ENCODE measurements around the gene NOL4L. TPM values are rescaled to one million over a fixed set of nuclear protein-coding genes. Genes with fewer than 3 reads are reported as not detected.

The NOL4L gene
- total RNA-seq, 4 donors from 2014 or later, result 2.6 to 12.8 (median 6.4) TPM

GRCh38 chr20:32585586-32586127, 524 bp upstream of the NOL4L start:
- peaks cover 29% of the 10 kb centered on the region for H3K4me1 ChIP-seq
- TF ChIP-seq CTCF (IDR thresholded peaks at IDR 0.05) (no peak), POLR2AphosphoS5 (IDR thresholded peaks at IDR 0.05) (no peak), POLR2A (IDR thresholded peaks at IDR 0.05) (no peak), EP300 (IDR thresholded peaks at IDR 0.05) (no peak)
- no peak overlapping the region for H3K27ac ChIP-seq
- H3K4me3 ChIP-seq, result peak overlapping the region; percentile 58
- no peak for DNase-seq (ENCODE audit: low spot score in 2 of 2)
- WGBS, result 12% methylated on average over 21 of the region's 32 CpGs
- H3K9me3 ChIP-seq, result no peaks in the 10 kb centered on the region
- H3K27me3 ChIP-seq, result peaks cover 58% of the 10 kb centered on the region
- H3K36me3 ChIP-seq, result no peaks in the 10 kb centered on the region

GRCh38 chr20:32583581-32584070, 1.5 kb downstream of the NOL4L start:
- Histone ChIP-seq H3K27me3 (peaks cover 50% of the 10 kb centered on the region), H3K9me3 (no peaks in the 10 kb centered on the region), H3K36me3 (no peaks in the 10 kb centered on the region), H3K4me1 (peaks cover 29% of the 10 kb centered on the region), H3K4me3 (peak overlapping the region; percentile 58), H3K27ac (no peak overlapping the region)
- no peak for DNase-seq (ENCODE audit: low spot score in 2 of 2)
- WGBS, result no CpG with 5 or more reads among the region's 52 CpGs
- TF ChIP-seq CTCF (IDR thresholded peaks at IDR 0.05), result no peak
- no peak for TF ChIP-seq EP300 (IDR thresholded peaks at IDR 0.05)
- no peak for TF ChIP-seq POLR2AphosphoS5 (IDR thresholded peaks at IDR 0.05)

DNA sequence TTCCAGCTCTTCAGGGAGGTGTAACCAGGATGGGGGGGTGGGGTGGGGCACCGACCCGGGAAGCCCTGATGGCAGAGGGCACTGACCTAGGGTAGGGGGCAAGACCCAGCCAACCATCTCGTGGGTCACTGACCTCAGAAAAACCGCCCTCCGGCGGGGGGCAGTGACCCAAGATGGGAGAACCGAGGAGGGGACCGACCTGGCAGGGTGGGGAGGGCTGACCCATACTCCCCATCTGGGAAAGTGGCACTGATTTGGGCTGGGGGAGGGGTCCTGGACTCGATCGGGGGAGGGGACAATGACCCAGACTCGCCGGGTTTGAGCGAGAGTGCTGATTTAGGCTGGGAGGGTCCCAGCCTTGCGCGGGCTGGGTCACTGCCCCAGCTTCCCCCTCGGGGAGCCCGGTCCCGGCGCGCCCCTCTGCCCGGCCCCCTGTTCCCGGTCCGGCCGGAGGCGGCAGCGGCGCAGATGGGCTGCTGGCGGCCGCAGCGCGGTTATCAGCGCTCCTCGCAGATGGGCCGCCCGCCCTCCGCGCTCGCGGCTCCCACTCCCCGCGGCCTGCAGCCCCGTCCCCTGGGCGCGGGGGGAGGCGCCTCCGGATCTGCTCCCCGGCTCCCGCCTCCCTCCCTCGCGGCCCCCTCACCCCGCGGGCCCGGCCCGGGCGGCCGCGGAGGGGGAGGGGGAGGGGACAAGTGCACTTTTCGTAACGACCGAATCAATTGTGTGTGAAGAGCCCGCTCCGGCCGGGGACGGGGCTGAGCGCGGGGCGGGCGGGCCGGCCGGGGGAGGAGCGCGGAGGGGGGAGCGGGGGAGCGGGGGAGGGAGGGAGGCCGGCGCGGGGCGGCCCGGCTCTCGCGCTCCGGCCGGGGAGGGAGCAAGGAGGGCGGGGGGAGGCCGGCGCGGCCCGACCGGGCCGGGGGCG, 2.2 kb downstream of the NOL4L start:
- H3K9me3 ChIP-seq, result no peaks in the 10 kb centered on the region
- no peak for TF ChIP-seq POLR2AphosphoS5 (IDR thresholded peaks at IDR 0.05)
- TF ChIP-seq EP300 (IDR thresholded peaks at IDR 0.05), result no peak
- no peak for TF ChIP-seq POLR2A (IDR thresholded peaks at IDR 0.05)
- no peak for TF ChIP-seq CTCF (IDR thresholded peaks at IDR 0.05)
- no peak overlapping the region for H3K27ac ChIP-seq
- peaks cover 46% of the 10 kb centered on the region for H3K27me3 ChIP-seq
- H3K36me3 ChIP-seq, result no peaks in the 10 kb centered on the region
- no peak for DNase-seq (ENCODE audit: low spot score in 2 of 2)
- 4% methylated on average over 30 of the region's 91 CpGs for WGBS
- peak overlapping the region; percentile 58 for H3K4me3 ChIP-seq
- H3K4me1 ChIP-seq, result peaks cover 29% of the 10 kb centered on the region

- Histone ChIP-seq H3K27ac (no peak overlapping the region), H3K9me3 (no peaks in the 10 kb centered on the region), H3K36me3 (no peaks in the 10 kb centered on the region), H3K4me3 (no peak overlapping the region), H3K27me3 (peaks cover 41% of the 10 kb centered on the region), H3K4me1 (peaks cover 29% of the 10 kb centered on the region)
- TF ChIP-seq EP300 (IDR thresholded peaks at IDR 0.05) (no peak), POLR2AphosphoS5 (IDR thresholded peaks at IDR 0.05) (no peak), CTCF (IDR thresholded peaks at IDR 0.05) (no peak), POLR2A (IDR thresholded peaks at IDR 0.05) (no peak)
- no peak for DNase-seq (ENCODE audit: low spot score in 2 of 2)
- 78% methylated on average over 15 of the region's 20 CpGs for WGBS
These were observed 3.1 kb downstream of the NOL4L start for GRCh38 chr20:32581839-32582658.

Measured in suprapubic skin (tissue), 4 donors.